ENCODE results near the gene DAZAP1.
"Not testable (repeated sequence)": the region's sequence is repeated elsewhere in the genome, so short reads cannot be mapped to it uniquely, and the experiment has no call there.

DAZAP1 gene

DNA sequence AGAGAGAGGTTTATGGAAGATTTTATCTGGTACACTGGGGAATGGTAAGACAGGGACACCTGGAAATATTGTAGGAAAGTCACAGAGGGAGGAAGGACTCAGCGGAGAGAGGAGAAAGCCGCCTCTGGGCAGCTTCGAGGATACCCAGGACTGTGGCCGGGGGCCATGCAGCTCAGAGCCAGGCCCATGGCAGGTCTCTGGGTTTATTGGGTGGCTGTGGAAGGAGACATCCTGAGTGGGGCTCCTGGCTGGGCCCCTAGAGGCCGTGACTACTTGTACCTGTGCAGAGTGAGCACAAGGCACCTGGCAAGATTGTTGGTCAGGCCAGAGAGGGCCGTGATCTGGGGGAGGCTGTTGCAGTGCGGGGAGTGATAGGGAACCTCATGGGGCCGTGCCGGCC, 3.4 kb downstream of the DAZAP1 start:
- no peak for DNase-seq (ENCODE audit: low read depth)

DNA sequence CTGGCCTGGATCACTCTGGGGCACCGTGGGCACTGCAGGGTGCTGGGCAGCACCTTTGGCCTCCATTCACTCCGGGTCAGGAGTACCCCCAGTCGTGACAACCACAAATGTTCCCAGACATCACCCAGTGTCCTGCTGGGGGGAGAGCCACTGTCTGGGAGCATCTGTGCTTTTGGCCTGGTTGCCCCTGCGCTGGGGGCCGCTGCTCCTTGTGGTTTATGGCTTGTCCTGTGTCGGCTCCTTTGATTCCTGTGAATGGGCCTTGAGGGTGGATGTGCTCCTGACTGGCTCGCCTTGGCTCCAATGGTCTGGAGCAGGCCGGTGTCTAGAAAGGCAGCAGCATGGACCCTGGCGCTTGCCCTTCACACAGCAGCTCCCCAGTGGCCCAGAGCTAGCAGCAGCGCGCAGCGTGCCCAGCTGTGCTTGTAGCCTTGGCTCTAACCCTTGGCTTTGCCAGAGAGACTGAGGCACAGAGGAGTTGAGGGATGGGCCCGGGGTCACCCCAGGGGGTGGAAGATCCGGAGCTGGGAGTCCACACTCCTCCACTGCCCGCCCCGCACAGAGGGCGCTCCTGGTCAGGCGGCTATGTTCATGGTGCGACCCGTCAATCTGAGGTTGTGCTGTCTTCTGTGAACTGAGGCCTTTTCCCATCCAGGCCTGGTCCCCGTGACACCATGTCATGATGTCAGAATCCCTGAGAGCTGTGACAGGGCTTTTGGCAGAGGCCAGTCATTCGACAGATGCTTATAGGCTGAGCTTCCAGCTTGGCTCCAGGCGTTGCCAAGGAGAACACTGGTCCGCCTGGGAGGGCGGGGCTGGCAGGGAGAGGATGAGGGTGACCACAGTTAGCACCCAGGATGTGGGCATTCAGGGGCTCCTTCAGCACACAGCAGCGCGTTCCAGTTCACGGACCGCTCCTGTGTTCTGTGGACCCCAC, 4.1 kb downstream of the DAZAP1 start:
- DNase-seq (ENCODE audit: low read depth): no peak

- no peak for DNase-seq (ENCODE audit: low read depth)
Observed at GRCh38 chr19:1412323-1412923, 5.0 kb downstream of the DAZAP1 start.

DNA sequence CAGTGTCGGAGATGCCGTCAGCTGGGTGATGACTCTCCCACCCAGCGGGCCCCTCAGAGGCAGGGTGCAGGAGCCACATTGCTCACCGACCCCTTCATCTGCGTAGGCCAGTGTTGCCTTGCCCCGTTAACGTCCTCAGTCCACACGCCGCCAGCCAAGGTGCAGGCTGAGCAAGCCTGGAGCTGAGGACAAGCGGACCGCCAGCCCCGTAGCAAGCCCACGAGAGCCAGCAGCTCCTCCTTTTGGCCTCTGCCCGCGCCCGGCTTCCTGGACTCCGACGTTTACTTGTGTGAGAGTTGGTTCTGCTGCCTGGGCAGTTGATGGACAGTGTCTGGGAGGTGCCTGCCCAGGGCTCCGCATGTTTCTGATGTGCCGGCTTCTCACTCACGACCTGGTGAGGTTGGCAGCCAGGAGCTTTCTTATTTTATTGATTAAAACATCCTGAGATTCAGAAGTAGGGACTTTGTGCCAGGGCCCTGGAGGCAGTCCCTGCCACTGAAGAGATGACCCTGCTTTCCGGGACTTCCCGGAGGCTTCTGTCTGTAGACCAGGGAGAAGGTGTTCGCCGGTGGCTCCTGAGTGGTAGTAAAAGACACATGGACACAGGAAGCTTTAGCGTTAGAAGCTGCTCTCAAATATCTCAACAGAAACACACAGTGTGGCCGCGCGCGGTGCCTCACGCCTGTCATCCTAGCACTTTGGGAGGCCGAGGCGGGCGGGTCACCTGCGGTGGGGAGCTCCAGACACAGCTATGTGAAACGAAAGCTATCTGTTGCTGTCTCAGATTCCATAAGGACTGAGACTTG, 5.8 kb downstream of the DAZAP1 start:
- no peak for DNase-seq (ENCODE audit: low read depth)

DNA sequence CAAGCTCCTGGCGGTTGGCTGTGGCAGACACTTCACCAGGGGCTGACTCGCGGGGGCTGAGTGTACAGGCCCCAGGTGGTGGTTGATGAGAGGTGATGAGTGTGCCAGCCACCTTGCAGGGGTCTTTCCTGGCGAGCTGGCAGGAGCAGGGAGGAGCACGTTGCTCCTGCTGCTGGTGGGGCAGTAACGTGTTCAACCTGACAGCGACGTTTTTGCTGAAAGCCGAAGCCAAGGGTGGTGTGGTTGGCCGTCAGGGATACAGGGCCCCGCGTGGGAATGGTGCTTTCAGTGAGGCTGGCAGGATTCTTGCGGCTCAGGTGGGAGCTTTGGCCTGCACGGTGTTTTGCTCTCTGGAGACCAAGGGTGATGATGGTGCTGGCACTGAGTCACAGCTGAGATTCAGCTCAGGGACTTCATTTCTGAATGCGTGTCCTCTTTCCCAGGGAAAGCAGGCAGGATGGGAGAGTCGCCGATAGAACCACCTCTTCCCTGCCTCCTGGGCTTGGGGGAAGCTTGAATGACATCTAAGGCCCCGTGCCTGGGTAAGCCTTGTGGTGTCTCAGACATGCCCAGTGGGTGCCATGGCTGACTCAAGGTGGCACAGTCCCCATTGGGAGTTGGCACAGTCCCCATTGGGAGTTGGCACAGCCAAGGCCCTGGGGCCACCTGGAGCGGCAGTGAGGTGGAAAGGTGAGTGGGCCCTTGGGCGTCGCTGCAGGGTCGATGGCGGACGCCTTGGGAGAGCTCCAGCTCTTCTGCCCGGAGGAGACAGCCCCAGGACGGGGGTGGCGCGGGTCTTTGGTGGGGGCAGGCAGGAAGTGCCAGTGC, 8.8 kb downstream of the DAZAP1 start:
- no peak for DNase-seq (ENCODE audit: low read depth)

GRCh38 chr19:1417145-1417544, 9.8 kb downstream of the DAZAP1 start:
- no peak for DNase-seq (ENCODE audit: low read depth)

GRCh38 chr19:1417681-1418495, 10.5 kb downstream of the DAZAP1 start:
- no peak for DNase-seq (ENCODE audit: low read depth)

- no peak for DNase-seq (ENCODE audit: low read depth)
Observed at GRCh38 chr19:1418496-1418775, 11.1 kb downstream of the DAZAP1 start.

DNA sequence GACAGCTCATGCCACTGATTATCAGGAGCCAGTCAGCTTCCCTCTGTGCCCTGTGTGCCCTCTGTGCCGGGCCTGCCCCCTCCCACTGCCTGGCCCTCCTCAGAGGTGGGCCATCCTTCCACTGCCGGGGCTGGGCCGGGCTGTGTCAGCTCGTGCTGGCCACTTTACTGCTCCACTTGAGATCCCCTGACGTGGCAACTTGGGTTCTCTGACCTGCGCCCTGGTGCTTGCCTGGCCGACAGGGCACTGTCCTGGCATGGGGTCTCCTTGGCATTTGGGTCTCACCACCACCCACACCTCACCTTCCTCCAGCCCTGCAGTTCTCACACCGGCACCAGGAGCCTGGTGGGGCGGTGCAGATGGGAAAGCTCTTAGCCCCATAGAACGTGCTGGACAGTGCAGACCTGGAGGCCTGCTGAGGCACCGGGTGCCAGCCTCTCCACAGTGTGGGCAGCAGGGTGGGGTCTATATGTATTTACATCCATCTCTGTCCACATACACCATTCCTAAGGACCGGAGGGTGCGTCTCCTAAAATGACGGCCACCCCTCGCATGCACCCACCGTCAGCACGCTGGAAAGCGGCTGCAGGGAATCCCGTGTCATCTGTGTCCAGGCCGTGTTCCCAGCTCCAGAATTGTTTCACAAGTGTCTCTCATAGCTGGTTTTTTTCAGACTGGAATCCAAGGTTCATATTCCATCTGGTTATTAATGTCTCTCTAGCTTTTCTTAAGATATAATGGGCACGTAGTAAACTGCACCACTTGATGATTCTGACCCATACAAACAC, 11.8 kb downstream of the DAZAP1 start:
- no peak for DNase-seq (ENCODE audit: low read depth)

- DNase-seq (ENCODE audit: low read depth): not testable (repeated sequence)
Observed at GRCh38 chr19:1420085-1420484, 12.7 kb downstream of the DAZAP1 start.

- DNase-seq (ENCODE audit: low read depth): no peak
Observed at GRCh38 chr19:1420590-1420989, 13.2 kb downstream of the DAZAP1 start.

DNA sequence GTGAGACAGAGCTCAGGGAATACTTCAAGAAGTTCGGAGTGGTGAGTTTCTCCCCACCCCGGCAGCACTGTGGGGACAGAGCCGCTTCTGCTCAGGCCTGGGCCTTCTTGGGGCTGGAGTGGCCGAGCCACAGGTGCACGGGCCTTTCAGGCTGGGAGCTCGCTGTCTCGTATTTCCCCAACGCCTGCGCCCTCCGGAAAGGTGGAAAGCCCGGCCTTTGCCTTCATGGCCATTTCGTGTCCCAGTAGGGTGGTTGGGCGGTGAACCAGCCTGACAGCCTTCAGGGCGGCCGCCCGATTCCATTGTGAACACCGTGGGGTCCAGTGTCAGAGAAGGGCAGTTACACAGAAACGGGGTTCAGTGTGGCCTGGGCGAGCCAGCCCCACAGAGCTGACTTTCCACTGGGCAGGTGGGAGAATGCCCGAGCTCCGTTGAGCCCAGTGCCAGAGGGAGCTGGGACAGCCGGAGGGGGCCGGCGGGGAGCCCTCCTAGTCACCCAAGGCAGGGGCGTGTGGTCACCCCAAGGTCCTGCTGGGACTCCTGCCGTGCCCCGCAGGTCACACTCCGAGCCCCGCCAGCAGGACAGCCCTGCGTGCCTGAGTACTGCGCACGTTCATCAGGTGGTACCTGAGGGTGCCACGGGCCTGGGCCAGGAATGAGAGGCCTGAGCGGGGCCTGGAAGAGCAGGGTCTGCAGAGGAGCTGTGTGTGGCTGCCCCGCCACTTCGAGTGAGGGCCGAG, 14.0 kb downstream of the DAZAP1 start:
- DNase-seq (ENCODE audit: low read depth): no peak

DNA sequence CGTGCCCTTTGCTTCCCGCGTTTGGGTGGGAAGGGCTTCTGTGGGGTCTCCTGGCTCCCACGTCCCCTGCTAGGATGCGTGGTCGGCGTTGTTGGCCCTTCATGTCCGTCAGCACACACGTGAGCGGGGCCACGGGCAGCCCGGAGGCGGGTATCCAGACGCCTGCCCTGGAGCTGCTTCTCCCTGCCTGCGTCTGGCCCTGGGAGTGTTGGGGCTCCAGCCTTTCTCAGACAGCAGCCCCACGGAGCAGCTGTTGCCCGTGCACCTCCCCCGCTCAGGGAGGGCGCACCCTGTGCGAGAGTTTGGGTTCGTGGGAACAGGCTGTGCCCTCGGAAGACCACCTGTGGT, 14.5 kb downstream of the DAZAP1 start:
- DNase-seq (ENCODE audit: low read depth): no peak

GRCh38 chr19:1422360-1422759, 15.0 kb downstream of the DAZAP1 start:
- no peak for DNase-seq (ENCODE audit: low read depth)

- DNase-seq (ENCODE audit: low read depth): no peak
Observed at GRCh38 chr19:1422943-1423342, 15.6 kb downstream of the DAZAP1 start.

- DNase-seq (ENCODE audit: low read depth): no peak
Observed at GRCh38 chr19:1423436-1424191, 16.2 kb downstream of the DAZAP1 start.

- no peak for DNase-seq (ENCODE audit: low read depth)
Observed at GRCh38 chr19:1424192-1424955, 17.0 kb downstream of the DAZAP1 start.

All from HS-27A (cell line).